ENCODE data around the gene GPAT2. TPM values are rescaled to one million over a fixed set of nuclear protein-coding genes. Genes with fewer than 3 reads are reported as not detected.
"Not testable (repeated sequence)": the region's sequence is repeated elsewhere in the genome, so short reads cannot be mapped to it uniquely, and the experiment has no call there.

GPAT2 gene
- total RNA-seq, 1 experiment from 2014 or later: not detected

DNA sequence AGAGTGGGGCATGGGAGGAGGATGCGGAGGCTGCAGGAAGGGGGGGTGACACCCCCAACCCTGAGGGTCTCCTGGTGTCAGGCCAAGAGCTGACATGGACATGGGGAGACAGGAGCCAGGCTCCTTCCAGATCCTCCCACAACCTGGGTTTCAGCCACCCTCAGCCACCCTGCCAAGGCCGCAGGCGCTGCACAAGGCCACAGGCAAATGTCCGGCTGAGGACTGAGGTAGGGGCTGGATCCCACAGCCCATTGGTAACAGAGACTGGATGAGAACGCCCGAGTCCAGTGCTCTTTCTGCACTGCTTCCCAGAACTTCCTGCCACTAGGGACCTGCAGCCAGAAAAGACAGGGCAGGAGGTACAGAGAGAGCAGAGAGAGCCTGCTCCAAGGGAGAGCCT, 24.7 kb upstream of the GPAT2 start:
- DNase-seq (ENCODE audit: low read depth, low spot score); POLR2A ChIA-PET; H3K4me3 ChIP-seq (ENCODE audit: low read depth in 2 of 2, low read length in 2 of 2); H3K27ac ChIP-seq (ENCODE audit: low read length); H3K36me3 ChIP-seq (ENCODE audit: control insufficient read depth, insufficient read depth, low read length); BruUV-seq (replicated peaks); intact Hi-C loops (cut with micrococcal nuclease; ENCODE audit: unreplicated experiment); in situ Hi-C loops (cut with HindIII; ENCODE audit: low pct_unique_long_range_greater_than_20kb, low sequenced_read_pairs); H3K9me3 ChIP-seq (ENCODE audit: control insufficient read depth, insufficient read depth, low read depth, low read length); H3K27me3 ChIP-seq (ENCODE audit: control insufficient read depth, insufficient read depth, low read length); CTCF ChIA-PET; ATAC-seq; H3K4me1 ChIP-seq (ENCODE audit: control insufficient read depth, insufficient read depth, low read length): not testable (repeated sequence)

- H3K27me3 ChIP-seq (ENCODE audit: control insufficient read depth, insufficient read depth, low read length); H3K36me3 ChIP-seq (ENCODE audit: control insufficient read depth, insufficient read depth, low read length); BruUV-seq (replicated peaks); intact Hi-C loops (cut with micrococcal nuclease; ENCODE audit: unreplicated experiment); ATAC-seq; H3K27ac ChIP-seq (ENCODE audit: low read length); H3K9me3 ChIP-seq (ENCODE audit: control insufficient read depth, insufficient read depth, low read depth, low read length); DNase-seq (ENCODE audit: low read depth, low spot score); POLR2A ChIA-PET; in situ Hi-C loops (cut with HindIII; ENCODE audit: low pct_unique_long_range_greater_than_20kb, low sequenced_read_pairs); CTCF ChIA-PET; H3K4me3 ChIP-seq (ENCODE audit: low read depth in 2 of 2, low read length in 2 of 2); H3K4me1 ChIP-seq (ENCODE audit: control insufficient read depth, insufficient read depth, low read length): not testable (repeated sequence)
These were observed 21.1 kb upstream of the GPAT2 start for GRCh38 chr2:96055830-96056229.

DNA sequence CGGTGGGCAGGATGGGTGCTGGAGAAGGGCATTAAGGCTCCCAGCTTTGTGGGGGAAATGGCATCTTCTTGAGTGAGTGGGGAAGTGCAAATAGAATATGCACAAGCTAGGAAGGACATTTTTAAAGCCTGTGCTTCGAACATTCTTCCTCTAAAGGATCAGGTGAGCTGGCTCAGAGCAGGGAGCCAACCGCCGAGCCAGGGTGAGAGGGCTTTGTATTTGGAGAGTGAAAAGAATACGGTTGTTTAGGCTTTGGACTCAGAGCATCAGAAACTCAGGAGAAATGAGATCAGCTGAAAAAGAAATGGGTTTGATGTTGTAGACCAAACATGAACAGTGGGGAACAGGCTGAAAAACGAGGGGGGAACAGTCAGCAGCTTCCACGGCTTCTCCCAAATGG, 19.8 kb upstream of the GPAT2 start:
- BruUV-seq (replicated peaks); CTCF ChIA-PET; in situ Hi-C loops (cut with HindIII; ENCODE audit: low pct_unique_long_range_greater_than_20kb, low sequenced_read_pairs): not testable (repeated sequence)

GRCh38 chr2:96053385-96053784, 18.7 kb upstream of the GPAT2 start:
- POLR2A ChIA-PET; H3K9me3 ChIP-seq (ENCODE audit: control insufficient read depth, insufficient read depth, low read depth, low read length); H3K4me1 ChIP-seq (ENCODE audit: control insufficient read depth, insufficient read depth, low read length); H3K27ac ChIP-seq (ENCODE audit: low read length); ATAC-seq; in situ Hi-C loops (cut with HindIII; ENCODE audit: low pct_unique_long_range_greater_than_20kb, low sequenced_read_pairs); H3K36me3 ChIP-seq (ENCODE audit: control insufficient read depth, insufficient read depth, low read length); H3K27me3 ChIP-seq (ENCODE audit: control insufficient read depth, insufficient read depth, low read length); DNase-seq (ENCODE audit: low read depth, low spot score); H3K4me3 ChIP-seq (ENCODE audit: low read depth in 2 of 2, low read length in 2 of 2); intact Hi-C loops (cut with micrococcal nuclease; ENCODE audit: unreplicated experiment); BruUV-seq (replicated peaks); CTCF ChIA-PET: not testable (repeated sequence)

More for the DNA sequence above, 19.8 kb upstream of the GPAT2 start:
- H3K36me3 ChIP-seq (ENCODE audit: control insufficient read depth, insufficient read depth, low read length); H3K27me3 ChIP-seq (ENCODE audit: control insufficient read depth, insufficient read depth, low read length); H3K4me3 ChIP-seq (ENCODE audit: low read depth in 2 of 2, low read length in 2 of 2); intact Hi-C loops (cut with micrococcal nuclease; ENCODE audit: unreplicated experiment); H3K9me3 ChIP-seq (ENCODE audit: control insufficient read depth, insufficient read depth, low read depth, low read length); ATAC-seq; POLR2A ChIA-PET; H3K4me1 ChIP-seq (ENCODE audit: control insufficient read depth, insufficient read depth, low read length); H3K27ac ChIP-seq (ENCODE audit: low read length); DNase-seq (ENCODE audit: low read depth, low spot score): not testable (repeated sequence)

DNA sequence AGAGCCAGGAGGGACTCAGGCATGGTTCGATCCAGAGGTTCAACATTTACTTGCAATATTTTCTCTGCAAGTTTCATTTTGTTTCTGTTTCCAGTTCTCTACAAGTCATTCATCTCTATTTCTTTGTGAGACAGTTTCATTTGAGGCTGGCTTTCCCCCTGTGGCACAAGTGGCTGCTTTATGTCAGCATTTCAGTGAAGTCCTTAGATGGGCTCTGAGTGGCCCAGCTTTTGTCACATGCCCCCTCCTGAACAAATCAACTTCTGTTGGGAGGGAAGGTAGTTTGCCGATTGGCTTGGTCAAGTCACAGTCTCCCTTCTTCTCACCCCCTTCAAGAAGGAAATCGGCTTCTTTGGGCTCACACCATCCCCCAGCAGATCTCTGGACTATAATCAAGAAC, 17.9 kb upstream of the GPAT2 start:
- H3K4me1 ChIP-seq (ENCODE audit: control insufficient read depth, insufficient read depth, low read length); H3K27ac ChIP-seq (ENCODE audit: low read length); H3K27me3 ChIP-seq (ENCODE audit: control insufficient read depth, insufficient read depth, low read length); DNase-seq (ENCODE audit: low read depth, low spot score); BruUV-seq (replicated peaks); ATAC-seq; POLR2A ChIA-PET; H3K9me3 ChIP-seq (ENCODE audit: control insufficient read depth, insufficient read depth, low read depth, low read length); intact Hi-C loops (cut with micrococcal nuclease; ENCODE audit: unreplicated experiment); in situ Hi-C loops (cut with HindIII; ENCODE audit: low pct_unique_long_range_greater_than_20kb, low sequenced_read_pairs); H3K4me3 ChIP-seq (ENCODE audit: low read depth in 2 of 2, low read length in 2 of 2); H3K36me3 ChIP-seq (ENCODE audit: control insufficient read depth, insufficient read depth, low read length); CTCF ChIA-PET: not testable (repeated sequence)

DNA sequence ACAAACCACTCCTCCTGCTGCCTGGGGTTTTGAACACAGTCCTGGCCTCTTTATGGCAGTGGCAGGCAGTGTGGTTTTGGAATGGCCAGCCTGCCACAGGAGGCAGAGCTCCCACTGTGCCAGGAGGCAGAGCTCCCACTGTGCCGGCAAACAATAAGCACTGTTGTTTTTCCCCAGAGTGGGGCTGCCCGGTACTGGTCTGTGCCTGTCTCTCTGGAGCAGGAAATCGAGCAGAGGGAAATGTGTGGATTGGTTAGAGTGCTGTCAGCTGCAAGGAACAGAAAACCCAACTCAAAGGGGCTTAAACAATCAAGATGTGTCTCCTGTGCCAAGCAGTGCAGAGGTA, 15.2 kb upstream of the GPAT2 start:
- H3K4me3 ChIP-seq (ENCODE audit: low read depth in 2 of 2, low read length in 2 of 2); H3K9me3 ChIP-seq (ENCODE audit: control insufficient read depth, insufficient read depth, low read depth, low read length); DNase-seq (ENCODE audit: low read depth, low spot score); CTCF ChIA-PET; H3K27me3 ChIP-seq (ENCODE audit: control insufficient read depth, insufficient read depth, low read length); H3K4me1 ChIP-seq (ENCODE audit: control insufficient read depth, insufficient read depth, low read length); BruUV-seq (replicated peaks); H3K27ac ChIP-seq (ENCODE audit: low read length); intact Hi-C loops (cut with micrococcal nuclease; ENCODE audit: unreplicated experiment); POLR2A ChIA-PET; H3K36me3 ChIP-seq (ENCODE audit: control insufficient read depth, insufficient read depth, low read length); in situ Hi-C loops (cut with HindIII; ENCODE audit: low pct_unique_long_range_greater_than_20kb, low sequenced_read_pairs): not testable (repeated sequence)
- ATAC-seq: peak; percentile 76

Measured in Panc1 (cell line).